ES-I3 (cell line): ENCODE results near the gene EML6.
"Not testable (repeated sequence)": the region's sequence is repeated elsewhere in the genome, so short reads cannot be mapped to it uniquely, and the experiment has no call there.

Experiments used
- H3K36me3 ChIP-seq: 2 replicates; pipeline ENCODE4 v1.6.1; 2013; ENCODE audit warnings: mild to moderate bottlenecking, low read length, control low read depth, moderate library complexity; ENCODE audit not compliant: insufficient read depth
- H3K4me1 ChIP-seq: 2 replicates; pipeline ENCODE4 v1.6.1; 2013; ENCODE audit warnings: mild to moderate bottlenecking, control low read depth, low read length; ENCODE audit not compliant: insufficient read depth
- H3K9ac ChIP-seq: 2 replicates; pipeline ENCODE4 v1.6.1; 2013; ENCODE audit warnings: low read depth, mild to moderate bottlenecking, low read length, moderate library complexity
- H3K9me3 ChIP-seq: 2 replicates; pipeline ENCODE4 v1.6.1; 2013; ENCODE audit warnings: mild to moderate bottlenecking, low read length, moderate library complexity; ENCODE audit not compliant: control insufficient read depth, insufficient read depth

Gene EML6

DNA sequence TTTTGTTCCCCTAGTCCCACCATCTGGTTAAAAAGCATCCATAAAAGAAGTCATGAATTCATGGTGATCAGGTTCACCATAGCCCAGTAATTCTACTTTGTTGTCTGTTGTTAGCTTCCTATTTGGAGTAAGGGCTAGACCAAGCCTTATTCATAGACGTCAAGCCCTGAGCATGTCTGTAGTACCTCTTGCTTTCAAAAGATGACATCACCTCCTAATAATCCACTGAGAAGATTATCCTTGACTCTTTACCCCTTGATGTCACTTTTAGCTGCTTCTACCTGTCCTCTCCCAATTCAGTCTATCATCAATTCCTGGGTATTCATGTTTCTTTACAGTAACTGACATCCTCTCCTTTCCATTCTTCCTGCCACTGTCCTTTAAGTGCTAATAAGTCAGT is 90.1 kb downstream of the EML6 start:
- Histone ChIP-seq H3K9me3 (no peaks in the 10 kb centered on the region), H3K4me1 (no peaks in the 10 kb centered on the region), H3K9ac (no peak overlapping the region), H3K36me3 (no peaks in the 10 kb centered on the region)

DNA sequence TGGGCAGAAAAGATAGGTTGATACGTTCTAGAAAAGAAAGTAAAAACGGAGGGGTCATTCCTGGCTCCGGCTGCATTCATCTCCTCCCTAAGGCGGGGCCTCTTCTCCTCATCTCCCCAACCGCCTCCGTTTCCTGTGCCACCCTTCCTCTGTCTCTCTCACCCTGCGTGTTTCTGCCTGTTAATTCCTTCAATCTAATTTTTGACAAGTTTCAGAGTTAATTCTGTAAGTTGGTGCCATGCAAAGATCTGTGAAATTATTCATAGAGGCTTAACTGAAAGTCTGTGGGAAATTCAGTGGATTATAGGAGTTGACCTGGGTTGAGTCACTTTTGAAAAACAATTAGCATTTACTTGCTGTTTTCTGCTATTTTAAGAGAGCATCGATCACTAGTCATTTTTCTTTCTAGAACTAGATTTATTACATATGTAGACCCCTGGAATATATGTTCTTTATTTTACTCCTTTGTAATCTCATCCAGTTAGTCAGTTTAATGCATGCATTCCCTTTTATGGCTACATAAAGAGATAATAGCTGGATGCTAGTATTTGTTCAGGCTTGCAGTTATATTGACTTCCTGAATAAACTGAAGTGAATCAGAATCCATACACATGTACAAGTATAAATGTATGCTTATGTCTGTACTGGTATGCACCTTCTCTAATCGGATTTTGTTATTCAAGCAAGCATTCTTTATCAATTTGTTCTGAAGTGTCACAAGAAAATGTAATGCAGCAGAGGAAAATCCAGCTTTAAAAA is 91.1 kb downstream of the EML6 start:
- no peaks in the 10 kb centered on the region for H3K4me1 ChIP-seq
- no peaks in the 10 kb centered on the region for H3K9me3 ChIP-seq
- H3K9ac ChIP-seq, result no peak overlapping the region
- no peaks in the 10 kb centered on the region for H3K36me3 ChIP-seq

DNA sequence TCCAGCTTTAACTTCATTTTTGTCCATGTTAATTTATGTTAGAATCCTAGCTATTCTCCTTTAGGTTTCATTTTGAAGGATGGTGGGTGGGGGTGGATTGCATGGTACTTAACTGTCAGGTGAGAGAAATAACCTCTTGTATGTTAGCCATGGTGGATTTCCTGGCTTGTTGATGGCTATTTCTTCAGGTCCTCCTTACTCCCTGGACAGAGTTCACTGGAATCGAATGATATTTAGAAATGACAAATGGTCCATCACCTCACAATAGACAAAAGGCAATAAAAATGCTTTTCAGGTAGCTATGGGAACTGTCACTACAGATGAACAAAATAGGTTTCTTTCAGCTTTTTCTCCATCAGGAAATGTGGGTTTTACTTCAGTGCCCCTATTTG is 91.7 kb downstream of the EML6 start:
- H3K9ac ChIP-seq, result no peak overlapping the region
- peaks cover 3% of the 10 kb centered on the region; the same call in 1 of the 2 replicates for H3K4me1 ChIP-seq
- H3K9me3 ChIP-seq, result no peaks in the 10 kb centered on the region
- no peaks in the 10 kb centered on the region for H3K36me3 ChIP-seq

DNA sequence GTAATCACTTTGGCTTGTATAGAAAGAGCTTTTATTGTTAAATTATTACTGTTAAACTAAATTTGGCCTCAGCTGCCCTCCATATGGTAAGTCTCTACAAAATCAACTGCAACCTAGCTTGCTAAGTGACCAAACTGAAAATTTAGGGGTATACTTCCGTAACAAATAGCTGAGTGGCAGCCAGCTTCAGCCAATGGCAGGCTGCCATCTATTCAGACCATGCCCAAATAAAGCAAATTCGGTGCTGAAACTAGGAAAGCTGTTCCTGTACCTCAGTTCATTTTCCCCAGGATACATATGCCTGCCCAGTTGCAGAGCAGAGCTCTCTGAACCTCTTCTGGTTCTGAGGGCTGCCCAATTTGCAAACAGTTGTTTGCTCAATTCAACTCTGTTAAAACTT is 94.8 kb downstream of the EML6 start:
- no peaks in the 10 kb centered on the region for H3K36me3 ChIP-seq
- H3K9ac ChIP-seq, result no peak overlapping the region
- peaks cover 12% of the 10 kb centered on the region; the same call in 1 of the 2 replicates for H3K4me1 ChIP-seq
- H3K9me3 ChIP-seq, result no peaks in the 10 kb centered on the region

DNA sequence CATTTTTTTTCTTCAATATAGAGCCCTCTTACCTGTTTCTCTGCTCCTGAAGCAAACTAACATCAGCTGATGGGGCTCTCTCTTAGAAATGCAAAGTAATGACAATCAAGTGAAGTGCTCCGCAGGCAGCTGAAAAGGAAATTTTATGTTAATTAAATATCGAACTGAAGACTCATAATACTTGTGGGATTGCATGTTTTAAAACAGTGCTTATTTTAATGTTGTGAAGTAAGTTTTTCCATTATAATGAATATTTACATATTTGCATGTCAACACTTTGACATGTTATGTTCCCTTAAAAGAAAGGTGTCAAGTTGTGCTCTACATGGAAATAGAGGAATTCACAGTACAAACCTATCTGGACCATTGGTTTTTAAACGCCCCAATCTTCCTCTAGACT is 97.1 kb downstream of the EML6 start:
- H3K36me3 ChIP-seq, result no peaks in the 10 kb centered on the region
- no peaks in the 10 kb centered on the region for H3K9me3 ChIP-seq
- H3K9ac ChIP-seq, result no peak overlapping the region
- H3K4me1 ChIP-seq, result peaks cover 12% of the 10 kb centered on the region; the same call in 1 of the 2 replicates

DNA sequence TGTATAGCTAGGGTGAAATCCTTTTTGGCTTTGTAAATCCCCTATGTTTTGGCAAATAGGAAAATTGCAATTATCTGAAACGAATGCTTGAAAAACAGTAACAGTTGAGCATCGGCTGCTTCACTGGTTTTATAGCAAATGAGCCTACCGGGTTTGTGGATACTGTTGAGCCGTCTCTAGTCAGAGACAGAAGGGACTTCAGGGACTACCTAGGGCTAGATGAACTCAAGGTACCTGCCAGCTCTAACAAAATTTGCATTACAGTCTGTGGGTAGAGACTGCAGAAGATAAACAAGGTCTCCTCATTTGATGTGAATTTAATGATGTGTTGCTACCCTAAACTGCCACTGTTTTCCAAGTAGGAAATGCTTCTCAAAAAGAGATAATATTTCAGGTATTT is 101.1 kb downstream of the EML6 start:
- H3K9me3 ChIP-seq, result no peaks in the 10 kb centered on the region
- peaks cover 12% of the 10 kb centered on the region; the same call in 1 of the 2 replicates for H3K4me1 ChIP-seq
- no peak overlapping the region for H3K9ac ChIP-seq
- no peaks in the 10 kb centered on the region for H3K36me3 ChIP-seq

DNA sequence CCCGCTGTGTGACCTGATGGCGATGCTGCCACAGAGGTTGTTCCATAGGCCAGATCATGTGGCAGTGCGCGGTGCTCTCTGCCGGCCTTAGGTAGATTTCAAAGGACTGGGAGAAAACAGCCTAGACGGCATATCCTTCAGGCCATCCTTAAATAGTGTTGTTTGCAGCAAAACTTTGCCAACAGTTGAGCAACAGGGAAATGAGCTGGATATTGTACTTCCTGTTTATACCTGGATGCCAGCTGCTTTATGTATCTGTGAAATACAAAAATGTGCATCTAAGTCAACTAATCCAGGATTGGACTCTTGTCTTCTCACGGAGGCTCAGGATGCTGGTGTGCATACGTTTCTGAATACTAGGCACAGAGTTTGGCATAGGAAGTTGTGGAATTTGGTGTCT is 107.1 kb downstream of the EML6 start:
- H3K36me3 ChIP-seq, result no peaks in the 10 kb centered on the region
- H3K4me1 ChIP-seq, result no peaks in the 10 kb centered on the region
- no peaks in the 10 kb centered on the region for H3K9me3 ChIP-seq
- no peak overlapping the region for H3K9ac ChIP-seq

DNA sequence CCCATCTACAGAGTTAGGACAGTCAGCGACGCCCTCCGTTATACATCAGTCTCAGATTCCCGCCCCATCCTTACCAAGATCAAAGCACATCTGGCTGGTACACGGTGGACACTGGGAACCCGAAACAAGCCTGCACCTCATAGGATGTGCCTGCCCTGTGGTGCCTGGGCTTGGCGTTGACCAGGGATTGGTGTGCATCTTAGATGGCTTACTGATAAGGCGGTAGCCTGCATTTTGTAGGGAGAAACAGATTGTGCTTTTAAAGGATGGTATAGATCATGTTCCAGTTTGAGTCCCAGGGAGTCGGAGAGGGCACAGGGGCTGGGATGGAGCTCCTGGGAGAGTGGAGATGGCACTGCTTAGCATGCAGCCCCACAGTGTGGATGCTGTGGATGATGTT is 108.0 kb downstream of the EML6 start:
- Histone ChIP-seq H3K9me3 (no peaks in the 10 kb centered on the region), H3K36me3 (no peaks in the 10 kb centered on the region), H3K9ac (no peak overlapping the region), H3K4me1 (no peaks in the 10 kb centered on the region)

DNA sequence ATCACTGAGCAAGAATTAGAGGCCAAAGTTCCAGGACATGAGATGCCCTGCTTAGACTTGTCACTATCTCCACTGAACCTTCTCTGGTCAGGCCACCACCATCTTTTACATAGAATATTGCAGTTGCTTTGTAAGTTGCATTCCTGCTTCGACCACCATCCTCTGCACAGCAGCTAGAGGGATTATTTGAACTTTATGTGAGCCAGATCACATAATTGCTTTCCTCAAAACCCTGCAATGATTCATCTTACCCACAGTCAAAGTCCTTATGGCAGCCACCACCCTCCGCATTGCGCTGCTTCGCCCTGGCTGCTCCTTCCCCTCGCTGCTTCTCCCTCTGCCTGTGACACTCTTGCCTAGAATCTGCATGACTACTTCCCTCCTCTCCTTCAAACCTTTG is 111.3 kb downstream of the EML6 start:
- H3K9me3 ChIP-seq, result no peaks in the 10 kb centered on the region

DNA sequence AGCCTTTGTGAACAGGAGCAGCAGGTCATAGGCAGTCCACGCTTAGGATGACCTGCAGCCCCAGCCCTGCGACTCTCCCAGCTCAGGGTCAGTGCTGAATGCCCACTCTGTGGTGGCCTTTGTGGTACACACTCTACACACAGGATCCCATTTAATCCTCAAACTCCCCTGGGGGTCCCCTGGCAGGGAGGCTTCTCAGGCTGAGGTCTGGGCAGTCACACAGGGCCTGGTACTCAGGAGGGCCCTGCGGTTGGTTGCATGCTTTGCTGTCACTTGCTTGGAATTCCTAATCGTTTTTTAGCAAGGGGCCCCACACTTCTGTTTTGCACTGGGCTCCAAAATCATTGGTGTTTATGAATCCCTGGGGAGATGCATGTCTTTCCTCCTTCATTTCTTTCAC is 113.0 kb downstream of the EML6 start:
- no peaks in the 10 kb centered on the region for H3K4me1 ChIP-seq
- no peak overlapping the region for H3K9ac ChIP-seq
- no peaks in the 10 kb centered on the region for H3K36me3 ChIP-seq
- H3K9me3 ChIP-seq, result no peaks in the 10 kb centered on the region

More for the DNA sequence above, 111.3 kb downstream of the EML6 start:
- Histone ChIP-seq H3K9ac (no peak overlapping the region), H3K4me1 (no peaks in the 10 kb centered on the region), H3K36me3 (no peaks in the 10 kb centered on the region)

DNA sequence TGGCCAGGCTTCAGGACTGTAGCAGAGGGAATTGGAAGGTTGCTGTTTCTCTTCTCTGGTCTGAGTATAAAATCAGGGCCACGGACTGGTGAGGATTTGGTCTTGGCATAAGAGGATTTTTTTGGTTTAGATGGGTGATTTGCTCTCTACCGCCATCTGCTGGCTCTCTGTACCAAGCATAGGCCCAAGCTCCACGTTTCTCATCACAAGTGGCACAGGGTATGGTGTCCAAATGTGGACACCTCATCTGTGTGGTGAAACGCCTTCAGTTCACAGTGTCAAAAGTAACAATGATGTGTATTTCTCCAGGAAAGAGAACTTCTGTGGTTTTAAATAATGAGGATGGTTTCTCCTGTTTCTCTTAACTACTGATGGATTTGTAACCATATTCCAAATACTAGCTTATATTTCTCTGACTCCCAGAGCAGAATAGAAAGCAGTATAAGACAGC is 115.1 kb downstream of the EML6 start:
- Histone ChIP-seq H3K4me1 (no peaks in the 10 kb centered on the region), H3K9ac (no peak overlapping the region), H3K9me3 (no peaks in the 10 kb centered on the region), H3K36me3 (no peaks in the 10 kb centered on the region)

DNA sequence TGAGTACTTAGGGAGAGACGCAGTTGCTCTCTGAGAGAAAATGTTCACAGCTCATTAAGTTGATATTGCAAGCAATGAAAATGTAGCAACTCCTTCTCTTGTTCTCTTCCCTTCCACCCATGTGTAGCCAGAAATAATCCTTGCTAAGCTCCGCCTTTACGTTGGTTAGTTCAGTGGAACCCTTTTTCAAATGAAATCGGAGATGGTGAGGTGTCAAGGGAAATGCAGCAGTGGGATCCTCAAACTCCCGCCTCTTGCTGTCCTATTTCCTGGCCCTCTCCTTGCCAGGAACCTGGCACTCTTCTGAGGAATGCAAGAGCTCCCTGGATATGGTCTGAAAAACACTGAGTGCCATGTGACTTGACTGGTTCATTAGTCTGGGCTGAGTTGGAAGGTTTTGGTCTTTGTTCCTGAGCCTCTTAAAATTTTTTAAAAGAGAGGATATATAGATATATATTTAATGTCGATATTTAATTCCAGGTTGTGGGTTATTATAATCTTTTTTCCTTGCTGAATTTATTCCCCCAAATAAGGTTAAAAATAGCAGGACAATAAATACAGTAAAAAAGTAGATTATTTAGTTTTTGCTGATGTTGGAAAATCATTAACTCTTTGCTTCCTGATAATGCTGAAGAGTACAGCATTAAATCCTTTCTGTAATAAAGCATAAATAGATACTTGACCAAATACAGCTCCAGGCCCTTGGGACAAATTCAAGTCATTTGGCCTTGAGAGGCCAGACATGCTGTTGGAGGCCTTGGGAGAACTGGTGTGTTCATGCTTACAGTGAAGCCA is 116.2 kb downstream of the EML6 start:
- no peak overlapping the region for H3K9ac ChIP-seq
- H3K9me3 ChIP-seq, result no peaks in the 10 kb centered on the region
- H3K36me3 ChIP-seq, result no peaks in the 10 kb centered on the region
- no peaks in the 10 kb centered on the region for H3K4me1 ChIP-seq

DNA sequence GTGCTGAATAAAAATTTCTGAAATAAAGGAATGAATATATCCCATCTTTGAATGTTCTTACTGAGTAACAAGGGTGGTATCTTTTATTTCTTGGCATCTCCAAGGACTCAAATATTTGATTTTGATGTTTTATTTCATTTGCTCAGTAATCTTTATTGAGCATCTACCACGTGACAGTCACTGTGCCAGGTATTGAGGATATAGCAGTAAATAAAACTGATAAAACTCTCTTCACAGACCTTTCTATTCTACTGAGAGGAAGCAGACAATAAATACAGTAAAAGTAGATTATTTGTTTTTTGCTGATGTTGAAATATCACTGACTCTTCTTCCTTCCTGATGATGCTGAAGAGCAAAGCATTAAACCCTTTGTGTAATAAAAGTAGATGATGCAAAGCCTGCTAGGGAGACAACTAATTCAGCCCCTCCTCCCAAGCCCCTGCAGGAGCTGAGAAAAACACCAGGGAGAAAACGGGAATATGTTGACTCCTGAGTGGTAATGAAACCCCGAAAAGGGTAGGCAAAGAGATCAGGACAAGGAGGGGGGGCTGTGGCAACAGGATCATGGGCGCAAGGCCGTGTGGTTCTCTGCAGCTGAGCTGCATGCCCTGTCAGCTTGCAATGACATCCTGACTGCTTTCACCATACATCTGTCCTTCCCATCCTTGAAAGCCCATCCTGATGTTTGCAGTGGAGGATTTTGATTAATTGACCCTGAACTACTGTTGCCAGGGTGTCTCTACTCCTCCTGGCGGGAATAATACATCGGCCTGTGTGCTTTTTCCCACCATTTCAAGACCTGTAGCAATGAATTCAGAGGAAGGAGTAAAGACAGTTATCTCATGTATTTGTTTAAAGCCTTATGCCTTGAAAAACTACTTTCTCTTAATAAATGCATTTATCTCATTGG is 117.4 kb downstream of the EML6 start:
- no peaks in the 10 kb centered on the region for H3K4me1 ChIP-seq
- no peaks in the 10 kb centered on the region for H3K9me3 ChIP-seq
- H3K36me3 ChIP-seq, result no peaks in the 10 kb centered on the region
- no peak overlapping the region for H3K9ac ChIP-seq

DNA sequence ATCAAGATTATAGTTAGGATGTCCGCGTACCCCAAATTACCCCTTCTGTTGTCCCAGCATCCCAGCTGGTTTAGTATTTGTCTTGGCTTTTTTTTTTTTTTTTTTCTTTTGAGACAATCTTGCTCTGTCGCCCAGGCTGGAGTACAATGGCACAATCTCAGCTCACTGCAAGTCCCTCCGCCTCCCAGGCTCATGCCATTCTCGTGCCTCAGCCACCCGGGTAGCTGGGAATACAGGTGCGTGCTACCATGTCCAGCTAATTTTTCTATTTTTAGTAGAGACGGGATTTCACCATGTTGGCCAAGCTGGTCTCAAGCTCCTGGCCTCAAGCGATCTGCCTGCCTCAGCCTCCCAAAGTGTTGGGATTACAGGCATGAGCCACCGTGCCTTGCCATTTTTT is 118.0 kb downstream of the EML6 start:
- H3K4me1 ChIP-seq, H3K9me3 ChIP-seq, H3K36me3 ChIP-seq, H3K9ac ChIP-seq: not testable (repeated sequence)
